Measurements from ENCODE around the gene HDAC9.

GRCh38 chr7:18573410-18574234, 78.1 kb downstream of the HDAC9 start:
- TF ChIP-seq JUNB (CRISPR knock-in tag; IDR thresholded peaks at IDR 0.05; ENCODE audit: borderline replicate concordance): no peak
- no peak for TF ChIP-seq ELF4 (CRISPR knock-in tag; IDR thresholded peaks at IDR 0.05; ENCODE audit: borderline replicate concordance)
- TF ChIP-seq ZNF552 (CRISPR knock-in tag; IDR thresholded peaks at IDR 0.05; ENCODE audit: borderline replicate concordance): no peak
- TF ChIP-seq MTA1 (CRISPR knock-in tag; IDR thresholded peaks at IDR 0.05; ENCODE audit: borderline replicate concordance): no peak
- no peak for TF ChIP-seq CTCF (CRISPR knock-in tag; IDR thresholded peaks at IDR 0.05)
